Brain microvascular endothelial cell (primary cell): ENCODE measurements around the gene AKAP4.
A peak's percentile ranks its signal among the peaks of the same experiment; 100 is the strongest.

Source experiments
- DNase-seq: peaks from one replicate; pipeline ENCODE4 v3.0.0-alpha.2; 2020
- H3K27ac ChIP-seq: fragments of 250-450 bp; sonication (Bioruptor Pico); 2 replicates; pipeline ENCODE4 v1.5.1; 2020; ENCODE audit warnings: mild to moderate bottlenecking, moderate library complexity
- H3K27me3 ChIP-seq: fragments of 250-450 bp; sonication (Bioruptor Pico); replicated peaks from 2 replicates; pipeline ENCODE4 v1.5.1; 2020; ENCODE audit warnings: mild to moderate bottlenecking
- H3K36me3 ChIP-seq: fragments of 250-450 bp; sonication (Bioruptor Pico); replicated peaks from 2 replicates; pipeline ENCODE4 v1.5.1; 2020; ENCODE audit warnings: mild to moderate bottlenecking
- H3K4me3 ChIP-seq: 2 replicates; pipeline ENCODE4 v1.5.1; 2011; ENCODE audit warnings: low read depth, mild to moderate bottlenecking, control low read depth, low read length, moderate library complexity
- in situ Hi-C: cut with HindIII; loops from 2 replicates; pipeline ENCODE4 v1.10.0; 2017; ENCODE audit warnings: low sequenced_read_pairs, low pct_ligation_motif_present
- TF ChIP-seq, protein P1 (sequence below): IDR thresholded peaks from 2 replicates; pipeline ENCODE4 v1.5.1; 2011; ENCODE audit warnings: low read depth, mild to moderate bottlenecking, moderate library complexity, low read length, control low read depth, inconsistent platforms; ENCODE audit errors: missing control alignments

The AKAP4 gene

DNA sequence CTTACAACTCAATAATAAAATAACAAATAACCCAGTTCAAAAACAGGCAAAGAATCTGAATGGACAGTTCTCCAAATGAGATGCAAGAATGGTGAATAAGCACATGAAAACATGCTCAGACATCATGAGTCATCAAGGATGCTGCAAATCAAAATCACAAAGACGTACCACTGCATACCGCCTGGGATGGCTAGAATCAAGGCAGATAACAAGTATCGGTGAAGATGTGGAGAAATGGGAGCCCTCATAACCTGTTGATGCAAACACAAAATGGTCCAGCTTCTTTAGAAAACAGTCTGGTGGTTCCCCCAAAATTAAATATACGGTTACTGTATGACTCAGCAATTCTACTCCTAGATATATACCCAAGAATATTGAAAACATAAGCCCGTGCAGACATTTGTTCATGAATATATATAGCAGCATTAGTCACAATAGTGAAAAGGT lies 32.5 kb downstream of the AKAP4 start:
- no peaks in the 10 kb centered on the region for H3K27me3 ChIP-seq
- no peak overlapping the region for H3K4me3 ChIP-seq
- peak; percentile 36 for DNase-seq
- H3K27ac ChIP-seq = no peak overlapping the region
- no peaks in the 10 kb centered on the region for H3K36me3 ChIP-seq
- in situ Hi-C loops = no loop called here
- TF ChIP-seq, protein P1, sequence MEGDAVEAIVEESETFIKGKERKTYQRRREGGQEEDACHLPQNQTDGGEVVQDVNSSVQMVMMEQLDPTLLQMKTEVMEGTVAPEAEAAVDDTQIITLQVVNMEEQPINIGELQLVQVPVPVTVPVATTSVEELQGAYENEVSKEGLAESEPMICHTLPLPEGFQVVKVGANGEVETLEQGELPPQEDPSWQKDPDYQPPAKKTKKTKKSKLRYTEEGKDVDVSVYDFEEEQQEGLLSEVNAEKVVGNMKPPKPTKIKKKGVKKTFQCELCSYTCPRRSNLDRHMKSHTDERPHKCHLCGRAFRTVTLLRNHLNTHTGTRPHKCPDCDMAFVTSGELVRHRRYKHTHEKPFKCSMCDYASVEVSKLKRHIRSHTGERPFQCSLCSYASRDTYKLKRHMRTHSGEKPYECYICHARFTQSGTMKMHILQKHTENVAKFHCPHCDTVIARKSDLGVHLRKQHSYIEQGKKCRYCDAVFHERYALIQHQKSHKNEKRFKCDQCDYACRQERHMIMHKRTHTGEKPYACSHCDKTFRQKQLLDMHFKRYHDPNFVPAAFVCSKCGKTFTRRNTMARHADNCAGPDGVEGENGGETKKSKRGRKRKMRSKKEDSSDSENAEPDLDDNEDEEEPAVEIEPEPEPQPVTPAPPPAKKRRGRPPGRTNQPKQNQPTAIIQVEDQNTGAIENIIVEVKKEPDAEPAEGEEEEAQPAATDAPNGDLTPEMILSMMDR = no peak

DNA sequence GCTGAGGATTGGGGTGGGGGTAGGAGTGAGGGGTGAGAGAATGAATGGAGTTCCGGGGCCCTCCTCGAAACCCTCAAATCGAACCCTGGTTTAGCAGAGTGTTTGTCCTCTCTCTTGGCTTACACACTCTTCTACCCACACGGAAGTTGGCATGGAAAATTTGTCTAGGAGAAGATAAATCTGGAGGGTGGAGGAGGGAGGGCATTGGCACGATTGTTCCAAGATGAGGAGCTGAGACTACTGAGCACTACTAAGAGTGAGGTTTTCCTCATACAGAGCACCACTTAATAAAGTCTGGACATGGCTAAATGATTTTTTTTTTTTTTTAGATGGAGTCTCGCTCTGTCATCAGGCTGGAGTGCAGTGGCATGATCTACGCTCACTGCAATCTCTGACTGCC lies 33.4 kb downstream of the AKAP4 start:
- no peak overlapping the region for H3K4me3 ChIP-seq
- in situ Hi-C loops = no loop called here
- TF ChIP-seq, protein P1 = no peak

DNA sequence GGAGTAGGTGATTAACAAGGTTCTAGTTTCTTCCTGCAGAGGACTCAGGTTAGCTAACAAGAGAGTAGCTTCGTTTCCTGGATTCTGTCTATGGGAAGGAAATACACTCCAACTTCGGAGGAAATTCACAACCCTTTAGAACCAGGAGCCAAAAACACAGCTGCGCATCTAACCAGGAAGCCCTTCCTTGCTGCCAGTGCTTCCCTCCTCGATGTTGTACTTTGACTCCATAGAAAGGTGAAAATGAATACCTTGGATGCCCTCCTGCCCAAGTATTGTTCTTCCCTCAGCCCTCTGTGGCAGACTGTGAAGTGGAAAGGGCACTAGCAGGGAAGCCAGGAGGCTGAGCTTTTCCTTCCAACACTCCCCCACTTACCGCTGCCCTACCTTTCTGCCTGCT lies 35.1 kb downstream of the AKAP4 start:
- Histone ChIP-seq H3K27ac (no peak overlapping the region), H3K27me3 (no peaks in the 10 kb centered on the region), H3K4me3 (no peak overlapping the region), H3K36me3 (no peaks in the 10 kb centered on the region)
- DNase-seq = no peak
- TF ChIP-seq, protein P1 = no peak
- in situ Hi-C loops = no loop called here

More for the DNA sequence above, 33.4 kb downstream of the AKAP4 start:
- H3K27ac ChIP-seq = no peak overlapping the region
- no peaks in the 10 kb centered on the region for H3K27me3 ChIP-seq
- DNase-seq = no peak
- H3K36me3 ChIP-seq = no peaks in the 10 kb centered on the region

DNA sequence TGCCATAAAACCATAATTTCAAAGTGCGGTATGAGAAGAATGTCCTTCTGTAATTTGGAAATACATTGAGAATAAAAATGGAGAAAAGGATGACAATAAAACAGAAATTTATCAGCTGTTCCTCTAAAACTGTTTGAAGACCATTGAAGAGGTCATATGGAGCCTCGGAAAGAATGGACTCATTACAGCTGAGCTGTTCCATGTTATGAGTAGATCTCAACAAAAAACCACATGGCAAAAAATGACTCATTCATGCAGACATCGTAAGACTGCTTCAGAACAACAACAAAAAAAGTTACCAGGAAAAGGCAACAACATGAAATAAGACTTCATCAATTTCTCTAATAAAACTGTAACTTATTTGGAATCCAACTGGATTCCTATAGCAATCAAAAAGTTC lies 39.7 kb downstream of the AKAP4 start:
- Histone ChIP-seq H3K36me3 (no peaks in the 10 kb centered on the region), H3K27me3 (no peaks in the 10 kb centered on the region), H3K4me3 (no peak overlapping the region), H3K27ac (no peak overlapping the region)
- TF ChIP-seq, protein P1 = no peak
- in situ Hi-C loops = no loop called here
- no peak for DNase-seq

DNA sequence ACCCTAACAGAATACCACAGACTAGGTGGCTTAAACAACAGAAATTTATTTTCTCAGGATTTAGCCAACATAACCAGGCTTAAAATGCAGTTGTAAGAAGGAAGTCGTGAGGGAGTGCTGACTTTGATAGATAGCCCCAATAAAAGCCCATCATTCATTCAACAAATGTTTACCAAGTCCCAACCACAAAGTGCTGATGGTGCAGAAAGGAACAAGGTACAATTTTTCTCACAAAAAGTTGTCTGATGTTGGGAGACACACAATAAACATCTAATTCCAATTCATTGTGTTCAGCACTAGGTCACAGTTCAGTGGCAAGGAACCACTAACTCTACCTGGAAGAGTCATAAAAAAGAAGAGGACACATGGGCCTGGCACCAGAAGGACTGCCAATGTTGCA lies 42.2 kb downstream of the AKAP4 start:
- in situ Hi-C loops = no loop called here
- no peak overlapping the region for H3K27ac ChIP-seq
- H3K27me3 ChIP-seq = no peaks in the 10 kb centered on the region
- DNase-seq = no peak
- no peak overlapping the region for H3K4me3 ChIP-seq
- TF ChIP-seq, protein P1 = no peak
- H3K36me3 ChIP-seq = no peaks in the 10 kb centered on the region

DNA sequence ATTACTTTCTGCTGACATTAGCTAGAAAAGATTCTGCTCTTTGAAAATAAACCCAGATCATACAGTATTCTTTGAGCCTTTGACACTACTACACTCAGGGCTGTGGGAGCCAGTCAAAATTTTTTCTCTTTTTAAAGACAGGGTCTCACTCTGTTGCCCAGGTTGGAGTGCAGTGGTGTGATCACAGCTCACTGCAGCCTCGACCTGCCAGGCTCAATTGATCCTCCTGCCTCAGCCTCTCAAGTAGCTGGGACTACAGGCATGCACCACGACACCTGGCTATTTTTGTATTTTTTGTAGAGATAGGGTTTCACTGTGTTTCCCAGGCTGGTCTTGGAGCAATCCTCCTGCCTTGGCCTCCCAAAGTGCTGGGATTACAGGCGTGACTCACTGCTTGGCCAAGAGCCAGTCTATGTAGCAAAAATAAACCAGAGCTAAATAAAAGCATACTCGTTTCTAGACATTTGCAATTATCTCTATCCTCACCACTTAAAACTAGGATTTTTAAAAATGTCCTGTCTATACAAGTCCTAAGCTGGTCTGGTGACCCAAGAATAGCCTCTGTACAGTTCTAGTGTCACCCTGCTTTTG lies 43.2 kb downstream of the AKAP4 start:
- TF ChIP-seq, protein P1 = no peak
- Histone ChIP-seq H3K36me3 (no peaks in the 10 kb centered on the region), H3K4me3 (no peak overlapping the region), H3K27ac (no peak overlapping the region), H3K27me3 (no peaks in the 10 kb centered on the region)
- in situ Hi-C loops = no loop called here
- DNase-seq = peak; percentile 9
